ENCODE measurements around the gene ITGBL1.

ITGBL1 gene

DNA sequence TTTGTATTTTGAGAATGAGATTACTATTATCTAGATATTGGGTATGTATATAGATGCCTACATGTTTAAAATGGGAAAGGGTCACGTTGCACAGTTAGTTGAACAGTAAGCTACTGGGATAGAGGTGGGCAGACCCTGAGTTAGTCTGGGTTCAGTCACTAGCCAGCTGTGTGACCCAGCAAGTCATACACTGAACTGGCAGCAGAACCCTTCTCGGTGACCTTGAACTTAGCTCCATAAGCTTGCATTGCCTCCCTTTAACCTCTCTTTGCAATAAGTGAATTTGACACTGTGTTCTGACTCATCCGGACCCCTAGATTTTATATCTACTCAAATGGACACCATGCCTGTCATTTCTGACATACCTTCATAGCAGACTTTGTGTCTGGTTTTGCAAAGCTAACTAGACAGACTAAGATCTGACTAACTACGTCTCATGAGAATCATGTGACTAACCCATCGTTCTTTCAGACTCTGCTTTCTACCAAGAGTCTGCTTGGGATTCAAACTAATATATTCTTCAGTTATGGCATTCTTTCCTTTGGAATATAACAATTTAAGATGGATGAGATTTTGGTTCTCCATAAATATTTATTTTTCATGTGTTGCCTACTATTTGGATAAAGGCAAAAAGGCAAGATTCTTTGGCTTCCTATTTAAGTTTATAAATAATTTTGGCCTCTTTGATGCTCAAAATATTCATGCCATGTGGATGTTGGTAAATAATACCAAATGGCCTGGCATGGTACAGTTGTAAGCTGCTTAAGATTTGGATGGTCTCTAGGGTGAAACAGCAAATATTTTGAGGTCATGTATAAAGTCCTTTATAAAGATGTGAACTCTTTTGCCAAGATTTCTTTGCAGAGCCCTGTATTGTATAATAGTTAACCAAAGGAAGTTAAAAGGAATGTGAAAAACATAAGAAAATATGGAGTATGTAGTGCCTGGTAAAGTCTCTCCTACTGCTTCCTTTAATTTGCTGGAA, 159.3 kb downstream of the ITGBL1 start:
- TF ChIP-seq JUND (IDR thresholded peaks at IDR 0.05; ENCODE audit: low read depth): no peak
- DNase-seq (ENCODE audit: low read depth in 1 of 2, low spot score in 1 of 2): no peak
- in situ Hi-C loops (cut with HindIII; ENCODE audit: low pct_unique_long_range_greater_than_20kb, low sequenced_read_pairs): no loop called here

DNA sequence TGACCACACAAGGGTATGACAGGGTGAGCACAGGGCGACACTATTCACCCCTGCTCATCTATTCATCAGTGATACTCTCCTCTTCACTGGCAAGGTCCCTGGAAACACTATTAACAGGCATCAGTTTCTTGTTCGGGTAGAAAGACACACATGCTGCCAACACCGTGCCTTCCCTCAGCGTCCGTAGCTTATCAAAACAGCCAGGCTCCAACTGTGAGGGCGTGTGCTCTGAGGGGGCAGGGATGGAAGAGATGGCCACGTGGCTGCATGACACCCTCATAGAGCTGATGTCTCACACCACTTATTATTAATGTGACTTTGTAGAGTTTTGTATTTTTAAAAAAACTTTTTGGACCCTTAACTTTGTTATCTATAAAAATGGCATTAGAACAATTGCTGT, 160.3 kb downstream of the ITGBL1 start:
- DNase-seq (ENCODE audit: low read depth in 1 of 2, low spot score in 1 of 2): no peak
- in situ Hi-C loops (cut with HindIII; ENCODE audit: low pct_unique_long_range_greater_than_20kb, low sequenced_read_pairs): no loop called here
- TF ChIP-seq JUND (IDR thresholded peaks at IDR 0.05; ENCODE audit: low read depth): no peak

DNA sequence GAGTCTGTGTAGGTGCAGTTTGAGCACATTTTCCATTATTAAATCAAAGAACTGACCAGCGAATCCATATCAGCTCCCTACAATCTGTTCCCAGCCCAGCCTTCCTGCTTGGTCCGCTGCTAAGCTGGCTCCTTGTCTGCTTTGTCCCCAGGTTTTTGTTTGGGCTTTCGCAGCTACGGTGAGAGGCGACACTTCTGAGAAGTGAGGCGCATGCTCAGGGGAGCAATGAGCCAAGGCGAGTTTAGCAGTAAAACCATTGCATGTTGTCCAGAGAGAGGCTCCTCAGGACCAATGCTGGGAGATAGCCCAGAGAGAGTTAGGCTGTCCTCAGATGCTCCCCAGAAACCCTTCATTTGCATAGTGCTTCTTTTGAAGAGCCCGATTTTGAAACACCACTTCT, 162.0 kb downstream of the ITGBL1 start:
- no peak for DNase-seq (ENCODE audit: low read depth in 1 of 2, low spot score in 1 of 2)
- no peak for TF ChIP-seq JUND (IDR thresholded peaks at IDR 0.05; ENCODE audit: low read depth)
- in situ Hi-C loops (cut with HindIII; ENCODE audit: low pct_unique_long_range_greater_than_20kb, low sequenced_read_pairs): no loop called here

DNA sequence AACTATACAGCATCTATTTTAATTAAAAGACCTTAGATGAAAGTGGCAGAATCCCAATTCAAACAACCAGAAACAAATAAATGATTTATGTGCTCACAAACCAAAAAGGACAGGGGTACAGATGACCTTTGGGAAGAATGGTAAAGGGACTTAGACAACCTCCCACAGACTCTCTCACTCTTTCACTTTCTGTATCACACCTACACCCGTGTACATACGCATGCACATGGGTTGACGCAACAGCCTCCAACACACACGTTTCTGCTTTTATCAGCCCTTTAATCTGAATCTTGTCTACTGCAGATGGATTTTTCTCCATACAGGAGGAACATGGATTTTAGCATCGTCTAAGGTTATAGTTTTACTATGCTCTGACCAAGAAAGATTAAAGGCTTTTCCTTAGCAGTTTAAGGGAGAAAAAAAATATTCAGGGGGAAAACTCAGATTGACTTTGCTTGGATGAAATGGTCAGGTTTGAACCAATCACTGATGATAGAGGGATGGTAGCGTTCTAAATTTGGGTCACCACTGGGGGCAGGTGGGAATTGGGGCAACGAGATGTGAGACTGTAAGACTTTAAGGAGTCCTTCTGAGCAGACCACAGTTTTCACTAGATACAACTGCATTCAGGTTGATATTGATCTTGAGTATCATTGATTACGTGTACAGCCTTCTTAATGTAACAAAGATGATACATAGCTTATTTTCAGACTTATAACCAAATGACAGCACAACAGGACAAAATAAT, 166.1 kb downstream of the ITGBL1 start:
- DNase-seq (ENCODE audit: low read depth in 1 of 2, low spot score in 1 of 2): no peak
- in situ Hi-C loops (cut with HindIII; ENCODE audit: low pct_unique_long_range_greater_than_20kb, low sequenced_read_pairs): no loop called here
- no peak for TF ChIP-seq JUND (IDR thresholded peaks at IDR 0.05; ENCODE audit: low read depth)

DNA sequence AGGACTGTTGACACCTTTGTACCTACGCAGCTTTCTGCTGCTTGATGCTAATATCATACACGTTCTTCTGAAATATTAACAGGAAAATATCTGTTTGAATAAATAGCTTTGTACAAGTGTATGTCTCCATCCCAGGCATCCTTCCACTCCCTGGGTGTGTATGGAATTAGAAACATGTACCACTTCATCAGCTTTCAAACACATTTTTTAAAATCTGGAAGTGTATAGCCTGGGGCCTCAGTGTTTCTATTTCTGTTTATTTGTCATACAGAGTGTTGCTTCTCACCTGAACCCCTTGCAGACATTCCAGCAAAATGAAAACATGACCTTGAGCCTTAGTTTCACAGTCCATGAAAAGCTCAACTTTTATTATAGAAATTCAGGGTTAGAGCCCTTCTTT, 168.6 kb downstream of the ITGBL1 start:
- DNase-seq (ENCODE audit: low read depth in 1 of 2, low spot score in 1 of 2): no peak
- no peak for TF ChIP-seq JUND (IDR thresholded peaks at IDR 0.05; ENCODE audit: low read depth)
- in situ Hi-C loops (cut with HindIII; ENCODE audit: low pct_unique_long_range_greater_than_20kb, low sequenced_read_pairs): no loop called here

DNA sequence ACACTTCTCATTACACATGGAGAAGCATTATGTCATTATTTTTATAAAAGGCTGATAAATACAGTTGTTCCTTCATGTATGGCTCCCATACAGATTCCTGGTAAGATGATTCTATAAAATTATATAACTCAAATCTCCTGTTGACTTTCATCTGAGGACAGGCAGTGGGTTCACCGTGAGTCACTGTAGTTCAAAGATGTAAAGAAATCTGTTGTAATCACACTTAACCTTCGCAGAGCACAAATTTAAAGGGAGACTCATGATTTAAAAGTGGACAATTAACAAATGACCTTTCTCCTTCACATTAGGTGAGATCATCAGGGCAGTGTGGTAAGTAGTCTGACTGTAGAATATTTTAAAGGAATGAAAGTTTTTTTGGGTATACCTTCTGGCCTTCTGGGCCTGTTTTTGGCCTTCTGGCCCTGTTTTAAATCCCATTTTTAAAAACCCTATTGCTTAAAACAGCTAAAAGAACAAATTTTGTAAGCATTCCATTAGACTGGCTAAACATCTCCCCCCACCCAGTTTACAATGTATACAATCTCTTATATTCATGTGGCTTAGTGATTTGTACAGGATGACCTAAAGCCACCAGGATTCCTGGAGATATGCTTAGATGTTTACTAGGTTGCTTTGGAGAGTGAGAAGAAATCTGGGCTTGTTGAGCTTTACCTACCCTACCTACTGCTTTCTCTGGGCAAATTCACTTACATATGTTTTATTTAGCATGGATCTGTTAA, 171.2 kb downstream of the ITGBL1 start:
- no peak for TF ChIP-seq JUND (IDR thresholded peaks at IDR 0.05; ENCODE audit: low read depth)
- in situ Hi-C loops (cut with HindIII; ENCODE audit: low pct_unique_long_range_greater_than_20kb, low sequenced_read_pairs): no loop called here
- no peak for DNase-seq (ENCODE audit: low read depth in 1 of 2, low spot score in 1 of 2)

DNA sequence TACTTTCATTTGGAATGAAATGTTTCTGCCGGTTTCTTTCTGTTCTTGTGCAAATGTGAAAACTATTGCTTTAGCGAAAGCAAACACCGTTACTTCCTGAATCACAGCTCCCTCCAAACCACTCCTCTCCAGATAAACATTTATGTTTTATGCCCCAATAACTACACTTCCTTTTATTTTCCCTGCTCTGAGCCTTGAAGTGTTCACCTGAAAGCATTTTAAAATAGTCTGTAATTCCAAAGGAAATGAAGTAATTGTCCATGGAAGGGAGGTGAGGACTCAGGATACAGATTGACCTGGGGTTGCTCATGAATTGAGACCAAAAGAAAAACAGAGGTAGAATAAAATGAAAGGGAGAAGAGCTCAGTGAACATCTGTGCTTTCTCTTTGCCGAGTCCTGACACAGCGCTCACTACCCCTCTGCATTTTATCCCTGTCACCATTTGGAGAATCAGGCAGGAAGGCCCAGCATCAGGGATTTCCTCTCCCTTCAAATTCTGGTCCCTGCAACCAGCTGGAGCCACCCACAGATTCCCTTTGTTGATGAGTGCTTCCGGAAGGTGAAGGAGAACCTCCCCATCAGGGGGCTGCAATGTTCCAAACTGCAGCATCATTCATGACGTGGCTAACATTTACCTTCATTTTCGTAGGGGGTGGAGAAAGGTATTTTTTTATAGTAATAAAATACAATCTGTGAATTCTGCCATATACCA, 171.9 kb downstream of the ITGBL1 start:
- DNase-seq (ENCODE audit: low read depth in 1 of 2, low spot score in 1 of 2): no peak
- in situ Hi-C loops (cut with HindIII; ENCODE audit: low pct_unique_long_range_greater_than_20kb, low sequenced_read_pairs): no loop called here
- no peak for TF ChIP-seq JUND (IDR thresholded peaks at IDR 0.05; ENCODE audit: low read depth)

DNA sequence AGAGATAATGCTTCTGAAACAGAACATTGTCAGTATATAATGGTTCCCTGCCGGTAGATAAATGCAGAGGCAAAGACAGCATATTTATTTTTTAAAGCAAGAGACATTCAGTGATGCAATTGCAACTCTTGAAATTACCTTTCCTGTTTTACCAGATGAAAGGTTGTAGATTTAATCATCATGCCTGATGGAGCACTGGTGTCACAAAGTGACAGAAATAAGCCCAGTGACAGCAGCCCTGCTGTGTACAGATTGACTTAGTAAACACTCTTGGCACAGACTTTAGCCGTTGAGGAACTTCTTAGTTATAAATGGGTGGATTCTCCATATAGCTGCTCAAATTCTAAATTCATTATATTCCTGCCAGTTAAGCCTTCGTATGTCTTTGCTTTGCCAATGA, 172.5 kb downstream of the ITGBL1 start:
- no peak for TF ChIP-seq JUND (IDR thresholded peaks at IDR 0.05; ENCODE audit: low read depth)
- in situ Hi-C loops (cut with HindIII; ENCODE audit: low pct_unique_long_range_greater_than_20kb, low sequenced_read_pairs): no loop called here
- DNase-seq (ENCODE audit: low read depth in 1 of 2, low spot score in 1 of 2): peak in 1 of 2 experiments; percentile 18

DNA sequence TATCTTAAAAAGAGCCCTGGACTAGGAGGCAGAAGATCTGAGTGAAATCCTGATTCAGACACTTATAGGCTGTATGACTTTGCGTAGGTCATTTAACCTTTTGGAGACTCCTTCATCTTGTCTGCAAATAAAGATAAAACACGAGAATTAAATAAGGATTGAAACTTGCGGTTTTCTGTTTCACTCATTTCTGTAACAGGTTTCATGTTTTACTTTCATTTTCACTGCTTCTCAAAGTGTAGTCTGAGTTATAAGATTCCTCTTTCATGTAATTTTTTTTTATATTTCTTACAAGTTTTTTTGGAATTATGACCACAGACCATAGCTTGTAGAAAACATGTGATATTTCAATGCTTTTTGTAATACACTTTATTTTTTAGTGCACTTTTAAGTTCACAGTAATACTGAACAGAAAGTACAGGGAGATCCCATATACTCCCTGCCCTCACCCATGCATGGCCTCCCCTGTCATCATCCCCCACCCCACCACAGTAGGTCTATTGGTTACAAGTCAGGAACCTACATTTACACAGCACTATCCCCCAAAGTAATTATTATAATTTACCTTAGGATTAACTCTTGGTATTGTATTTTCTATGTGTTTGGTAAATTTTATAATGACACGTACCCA, 174.6 kb downstream of the ITGBL1 start:
- no peak for TF ChIP-seq JUND (IDR thresholded peaks at IDR 0.05; ENCODE audit: low read depth)
- in situ Hi-C loops (cut with HindIII; ENCODE audit: low pct_unique_long_range_greater_than_20kb, low sequenced_read_pairs): no loop called here
- no peak for DNase-seq (ENCODE audit: low read depth in 1 of 2, low spot score in 1 of 2)

DNA sequence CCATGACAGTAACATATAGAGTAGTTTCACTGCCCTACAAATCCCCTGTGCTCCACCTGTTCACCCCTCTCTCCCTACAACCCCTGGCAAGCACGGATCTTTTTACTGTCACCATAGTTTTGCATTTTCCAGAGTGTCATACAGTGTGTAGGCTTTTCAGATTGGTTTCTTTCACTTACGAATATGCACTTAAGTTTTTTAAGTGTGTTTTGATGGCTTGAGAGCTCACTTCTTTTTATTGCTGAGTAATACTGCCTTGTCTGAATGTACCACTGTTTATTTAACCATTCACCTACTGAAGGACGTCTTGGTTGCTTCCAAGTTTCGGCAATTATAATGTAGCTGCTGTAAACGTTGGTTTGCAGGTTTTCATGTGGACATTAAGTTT, 175.1 kb downstream of the ITGBL1 start:
- in situ Hi-C loops (cut with HindIII; ENCODE audit: low pct_unique_long_range_greater_than_20kb, low sequenced_read_pairs): no loop called here
- no peak for TF ChIP-seq JUND (IDR thresholded peaks at IDR 0.05; ENCODE audit: low read depth)
- no peak for DNase-seq (ENCODE audit: low read depth in 1 of 2, low spot score in 1 of 2)

DNA sequence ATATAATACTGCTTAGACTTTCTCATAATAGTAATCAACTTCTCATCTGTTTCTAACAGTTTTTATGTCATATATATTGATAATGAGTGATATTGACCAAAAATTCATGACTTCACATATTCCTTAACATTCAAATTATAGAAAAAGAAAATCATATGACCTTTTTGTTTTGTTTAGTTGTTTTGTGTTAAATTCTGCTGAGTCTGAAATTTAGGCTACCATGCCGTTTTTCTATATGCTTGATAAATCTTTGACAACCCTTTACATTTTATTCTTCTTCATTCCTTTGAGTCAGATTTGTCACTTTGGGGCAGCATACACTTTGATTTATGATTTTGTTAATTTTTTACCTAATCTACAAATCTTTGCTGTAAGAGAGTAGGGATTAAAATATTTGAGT, 176.4 kb downstream of the ITGBL1 start:
- in situ Hi-C loops (cut with HindIII; ENCODE audit: low pct_unique_long_range_greater_than_20kb, low sequenced_read_pairs): no loop called here
- no peak for DNase-seq (ENCODE audit: low read depth in 1 of 2, low spot score in 1 of 2)
- TF ChIP-seq JUND (IDR thresholded peaks at IDR 0.05; ENCODE audit: low read depth): no peak

DNA sequence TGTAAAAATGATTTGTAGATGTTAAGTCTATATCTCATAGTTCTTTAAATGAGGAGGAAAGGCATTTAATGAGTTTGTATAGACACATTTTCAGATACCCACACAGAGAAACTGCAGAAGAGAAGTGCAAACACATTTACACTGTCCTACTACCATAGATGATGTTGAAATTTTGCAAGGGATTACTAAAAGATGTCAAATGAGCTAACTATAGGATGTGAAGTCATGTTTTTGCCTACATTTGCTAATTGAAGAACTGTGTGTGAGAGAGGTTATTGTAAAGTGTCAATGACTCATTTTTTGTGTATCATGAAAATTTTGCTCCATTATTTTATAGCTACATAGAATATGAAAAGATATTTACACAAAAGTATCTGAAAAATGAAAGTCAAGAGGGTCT, 178.9 kb downstream of the ITGBL1 start:
- in situ Hi-C loops (cut with HindIII; ENCODE audit: low pct_unique_long_range_greater_than_20kb, low sequenced_read_pairs): no loop called here
- TF ChIP-seq JUND (IDR thresholded peaks at IDR 0.05; ENCODE audit: low read depth): no peak
- no peak for DNase-seq (ENCODE audit: low read depth in 1 of 2, low spot score in 1 of 2)
